Stimulated activated CD4-positive, alpha-beta T cell treated with anti-CD3 and anti-CD28 coated beads, TNF-alpha, amount 100 ng/mL, for 24 hours (primary cell): Measurements from ENCODE around the gene IQGAP1.
"Not testable (repeated sequence)": the region's sequence is repeated elsewhere in the genome, so short reads cannot be mapped to it uniquely, and the experiment has no call there.

Experiments used
- DNase-seq, 3 experiments: peaks; one replicate each; pipeline ENCODE4 v3.0.0-alpha.2; 2020; ENCODE audit warnings: low read depth in 3 of 3

IQGAP1 gene

GRCh38 chr15:90387534-90388461 is at the start of gene IQGAP1:
Gene IQGAP1, plus strand, starts transcription at chr15:90388242. Its CDS starts 100 bp downstream, at chr15:90388342.
- DNase-seq = peak; percentile 91 to 99 (median 92)

- DNase-seq = no peak
Observed at GRCh38 chr15:90338532-90338931, 49.5 kb upstream of the IQGAP1 start.

GRCh38 chr15:90340345-90340744 is 47.7 kb upstream of the IQGAP1 start:
- DNase-seq = no peak

- no peak for DNase-seq
Observed at GRCh38 chr15:90343302-90343790, 44.7 kb upstream of the IQGAP1 start.

GRCh38 chr15:90344662-90345061 is 43.4 kb upstream of the IQGAP1 start:
- no peak for DNase-seq

- DNase-seq = no peak
Observed at GRCh38 chr15:90345857-90346256, 42.2 kb upstream of the IQGAP1 start.

GRCh38 chr15:90347431-90348065 is 40.5 kb upstream of the IQGAP1 start:
- not testable (repeated sequence) for DNase-seq

GRCh38 chr15:90348456-90348855 is 39.6 kb upstream of the IQGAP1 start:
- no peak for DNase-seq

- DNase-seq = no peak
Observed at GRCh38 chr15:90349072-90349471, 39.0 kb upstream of the IQGAP1 start.

GRCh38 chr15:90349821-90350220 is 38.2 kb upstream of the IQGAP1 start:
- no peak for DNase-seq

- DNase-seq = no peak
Observed at GRCh38 chr15:90351479-90352106, 36.4 kb upstream of the IQGAP1 start.

GRCh38 chr15:90352107-90352893 is 35.7 kb upstream of the IQGAP1 start, which contains the start of gene ZNF774:
Gene ZNF774, plus strand, starts transcription at chr15:90352284. Its CDS starts 2,377 bp downstream, at chr15:90354661.
- peak; percentile 77 to 91 (median 82) for DNase-seq

GRCh38 chr15:90354986-90355385 is 33.1 kb upstream of the IQGAP1 start:
- DNase-seq = no peak

GRCh38 chr15:90358124-90359033 is 29.7 kb upstream of the IQGAP1 start:
- no peak for DNase-seq

- DNase-seq = no peak
Observed at GRCh38 chr15:90360746-90361145, 27.3 kb upstream of the IQGAP1 start.

- DNase-seq = no peak
Observed at GRCh38 chr15:90362936-90363212, 25.2 kb upstream of the IQGAP1 start.

- DNase-seq = no peak
Observed at GRCh38 chr15:90364251-90364650, 23.8 kb upstream of the IQGAP1 start.

GRCh38 chr15:90365414-90366055 is 22.5 kb upstream of the IQGAP1 start:
- DNase-seq = no peak

- no peak for DNase-seq
Observed at GRCh38 chr15:90367576-90367975, 20.5 kb upstream of the IQGAP1 start.

GRCh38 chr15:90375071-90375470 is 13.0 kb upstream of the IQGAP1 start:
- no peak for DNase-seq
